HG03558 (cell line): ENCODE data around the gene LRRK1.

Source experiments
- ATAC-seq: cut with Tn5 transposase; IDR thresholded peaks from one replicate; pipeline ENCODE4 v1.9.1; 2021; ENCODE audit warnings: moderate number of reproducible peaks; ENCODE audit not compliant: unreplicated experiment; ENCODE audit errors: extremely low read depth

The LRRK1 gene

GRCh38 chr15:100891307-100892012 lies 27.7 kb upstream of the LRRK1 start:
- ATAC-seq, result no peak

- no peak for ATAC-seq
Observed at GRCh38 chr15:100892013-100892355, 27.2 kb upstream of the LRRK1 start.

DNA sequence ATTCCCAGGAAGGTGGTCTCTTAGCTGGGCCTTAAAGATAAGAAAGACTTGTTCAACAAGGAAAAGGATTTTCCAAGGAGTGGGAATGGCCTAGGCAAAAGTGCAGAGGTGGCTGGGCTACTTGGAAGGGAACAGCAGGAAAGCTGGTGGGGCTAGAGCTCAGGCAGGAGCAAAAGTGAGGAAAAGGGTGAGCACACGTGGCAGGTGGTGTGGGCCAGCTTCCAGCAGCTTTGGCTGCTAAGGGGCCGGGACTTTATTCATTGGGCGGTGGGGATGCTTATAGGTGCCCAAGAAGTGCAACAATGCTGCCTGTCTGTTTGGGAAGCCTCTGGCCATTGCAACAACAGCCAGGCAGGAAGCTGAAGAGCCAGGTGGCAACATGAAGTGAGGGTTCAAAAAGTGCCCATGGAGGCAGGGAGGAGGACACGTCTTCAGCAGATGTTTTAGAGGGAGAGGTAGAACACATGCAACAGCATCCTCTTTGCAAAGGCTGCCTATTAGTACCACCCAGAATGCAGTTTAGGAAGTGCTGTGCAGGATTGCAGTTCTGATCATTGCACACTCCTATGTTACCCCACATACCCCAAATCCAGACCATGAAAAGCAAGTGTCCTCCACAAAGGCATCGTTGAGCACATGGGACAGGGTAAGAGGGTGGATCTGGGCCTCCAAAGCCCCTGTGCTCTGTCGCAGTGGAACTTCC lies 25.7 kb upstream of the LRRK1 start:
- no peak for ATAC-seq

GRCh38 chr15:100893964-100894295 lies 25.2 kb upstream of the LRRK1 start:
- ATAC-seq, result no peak

GRCh38 chr15:100895721-100896120 lies 23.4 kb upstream of the LRRK1 start:
- ATAC-seq, result no peak

GRCh38 chr15:100897221-100898151 lies 21.7 kb upstream of the LRRK1 start:
- no peak for ATAC-seq

GRCh38 chr15:100898152-100898490 lies 21.0 kb upstream of the LRRK1 start:
- no peak for ATAC-seq

GRCh38 chr15:100898661-100899462 lies 20.3 kb upstream of the LRRK1 start:
- no peak for ATAC-seq

DNA sequence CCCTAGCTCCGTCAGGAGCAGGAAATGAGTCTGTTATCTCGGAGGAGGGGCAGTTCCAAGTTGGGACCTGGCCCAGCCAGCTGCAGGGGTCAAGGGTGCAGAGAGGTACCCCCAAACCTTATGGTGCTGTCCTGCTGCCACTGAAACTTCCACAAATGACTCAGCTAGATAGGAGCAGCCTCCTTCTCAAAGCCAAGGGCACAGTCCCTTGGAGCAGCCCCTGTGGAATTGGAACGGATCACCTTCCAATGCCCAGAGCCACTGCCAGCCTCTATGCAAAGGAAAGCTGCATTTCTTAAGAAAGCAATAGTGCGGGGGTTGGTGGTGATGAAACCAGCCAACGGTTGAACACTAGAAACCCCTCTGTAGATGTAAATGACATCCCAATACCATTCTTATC lies 19.6 kb upstream of the LRRK1 start:
- no peak for ATAC-seq

DNA sequence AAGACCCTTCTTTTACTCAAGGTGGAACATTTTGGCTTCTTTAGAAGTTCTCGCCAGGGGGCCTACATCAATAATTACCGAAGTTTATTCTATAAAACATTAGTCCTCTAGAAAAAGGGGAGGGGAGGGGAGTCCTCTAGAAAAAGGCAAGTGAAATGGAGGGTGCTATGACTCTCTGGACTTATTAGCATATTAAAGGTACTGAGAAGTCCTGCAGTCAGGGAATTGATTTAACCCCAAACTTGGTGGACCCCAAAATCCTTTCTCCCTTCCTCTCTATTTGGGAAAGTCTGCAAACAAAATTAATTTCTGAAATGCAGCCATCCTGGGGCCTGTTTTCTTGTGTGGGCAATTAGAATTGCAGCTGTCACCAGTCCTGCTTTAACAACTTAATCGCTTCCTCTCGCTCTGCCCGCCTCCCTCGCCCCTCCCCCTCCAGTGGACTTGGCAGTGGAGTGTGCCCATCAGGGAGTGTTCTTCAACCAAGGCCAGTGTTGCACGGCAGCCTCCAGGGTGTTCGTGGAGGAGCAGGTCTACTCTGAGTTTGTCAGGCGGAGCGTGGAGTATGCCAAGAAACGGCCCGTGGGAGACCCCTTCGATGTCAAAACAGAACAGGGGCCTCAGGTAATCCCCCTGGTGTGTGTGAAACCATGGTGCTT lies 18.9 kb upstream of the LRRK1 start:
- no peak for ATAC-seq

DNA sequence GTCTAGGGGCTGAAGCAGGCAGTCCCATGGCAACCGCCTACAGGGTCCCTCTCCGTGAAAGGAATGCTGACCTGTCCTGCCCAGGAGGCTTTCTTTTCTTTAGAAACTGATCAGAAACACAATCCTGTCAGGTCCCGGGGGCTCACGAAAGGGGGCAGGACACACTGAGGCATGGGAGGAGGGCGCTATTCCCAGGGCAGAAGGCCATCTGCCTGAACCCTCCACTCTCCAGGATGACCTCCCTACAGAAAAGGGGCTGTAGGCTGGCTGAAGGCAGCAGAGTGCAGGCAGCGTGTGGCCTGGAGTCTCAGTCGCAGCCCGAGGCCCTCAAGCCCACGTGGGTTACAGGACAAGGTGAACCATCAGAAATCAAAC lies 18.4 kb upstream of the LRRK1 start:
- ATAC-seq, result no peak

DNA sequence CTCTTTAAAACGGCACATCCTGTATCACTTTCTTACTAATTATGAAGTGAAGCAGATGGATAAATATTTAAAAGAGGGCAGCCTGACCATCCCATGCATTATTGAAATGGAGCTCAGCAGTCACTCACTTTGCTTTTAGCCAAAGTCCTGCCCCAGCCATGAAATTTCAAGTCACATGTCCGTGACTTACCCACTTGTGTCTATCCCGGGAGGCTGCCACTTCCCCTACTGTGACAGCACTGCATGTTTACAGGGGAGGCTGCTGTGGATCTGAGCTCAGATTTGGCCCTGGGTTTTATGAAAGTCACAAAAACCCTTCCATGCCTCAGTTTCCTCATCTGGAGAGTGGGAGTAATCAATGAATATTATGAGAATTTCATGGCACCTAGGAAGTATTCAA lies 17.9 kb upstream of the LRRK1 start:
- ATAC-seq, result no peak

DNA sequence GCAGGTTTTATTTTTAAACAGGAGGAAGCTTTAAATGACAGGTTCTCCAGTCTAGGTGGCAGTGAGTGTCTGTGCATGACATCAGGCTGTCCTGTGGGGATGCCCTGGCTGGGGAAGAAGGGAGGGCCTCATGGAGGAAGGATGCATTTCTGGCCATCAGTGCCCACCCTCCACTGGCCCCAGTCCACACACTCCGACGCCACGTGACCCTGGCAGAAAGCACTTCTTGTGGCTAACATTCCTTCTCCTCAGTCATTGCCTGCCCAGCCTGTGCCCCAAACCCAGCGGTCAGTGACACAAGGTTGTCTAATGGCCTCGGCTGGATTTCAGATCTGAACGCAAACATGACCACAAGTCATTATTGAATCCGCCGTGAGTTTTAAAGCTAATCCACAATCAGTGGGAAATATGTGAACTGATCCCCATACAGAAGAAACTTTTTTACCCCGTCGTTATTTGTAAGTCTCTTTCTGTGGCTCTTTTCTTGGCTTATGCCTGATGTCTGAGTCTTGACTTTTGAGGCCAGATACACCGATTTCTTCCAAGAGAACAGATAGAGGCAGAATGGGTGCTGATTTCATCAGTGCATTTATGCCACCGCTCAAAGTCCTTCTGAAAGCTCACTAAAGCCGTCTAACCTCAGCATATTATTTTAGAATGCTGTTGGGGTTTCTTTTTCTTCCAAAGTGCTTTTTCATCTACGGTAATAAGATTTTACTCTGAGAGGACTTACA lies 17.3 kb upstream of the LRRK1 start:
- no peak for ATAC-seq

- ATAC-seq, result no peak
Observed at GRCh38 chr15:100902436-100903167, 16.6 kb upstream of the LRRK1 start.

GRCh38 chr15:100903168-100903554 lies 16.0 kb upstream of the LRRK1 start:
- no peak for ATAC-seq

- ATAC-seq, result no peak
Observed at GRCh38 chr15:100905850-100906249, 13.3 kb upstream of the LRRK1 start.

GRCh38 chr15:100908466-100908865 lies 10.7 kb upstream of the LRRK1 start:
- no peak for ATAC-seq

DNA sequence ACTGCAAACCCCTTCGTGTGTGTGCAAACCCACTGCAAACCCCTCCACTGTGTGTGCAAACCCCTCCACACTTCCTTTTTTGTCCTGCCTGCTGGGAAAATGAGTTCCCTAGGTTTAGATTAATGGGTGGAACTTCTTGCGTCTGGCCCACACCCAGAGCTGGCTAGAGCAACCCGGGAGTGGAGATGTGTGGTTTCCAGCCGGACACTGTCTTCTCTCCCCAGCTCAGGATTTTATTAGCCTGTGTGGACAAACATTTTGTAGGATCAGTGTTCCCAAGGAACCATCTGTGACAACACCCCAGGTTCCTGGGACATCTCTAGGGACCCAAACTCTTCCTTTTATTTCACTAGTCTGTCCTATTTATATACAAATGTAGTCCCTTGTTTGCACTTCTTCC lies 9.6 kb upstream of the LRRK1 start:
- no peak for ATAC-seq
